Measurements from ENCODE around the gene FXYD4. TPM values are rescaled to one million over a fixed set of nuclear protein-coding genes. Genes with fewer than 3 reads are reported as not detected.
"Not testable (repeated sequence)": the region's sequence is repeated elsewhere in the genome, so short reads cannot be mapped to it uniquely, and the experiment has no call there.

Gene FXYD4
- total RNA-seq, 1 donor from 2014 or later: not detected

- POLR2A ChIA-PET: no interaction called here
These were observed 44.3 kb upstream of the FXYD4 start for GRCh38 chr10:43327171-43327570.

GRCh38 chr10:43327986-43328385 lies 43.5 kb upstream of the FXYD4 start:
- H3K36me3 Mint-ChIP-seq (ENCODE audit: low read depth): no peaks in the 10 kb centered on the region
- peaks cover 13% of the 10 kb centered on the region for H3K27me3 Mint-ChIP-seq
- ChIA-PET POLR2A (interaction anchor here (0.6 kb wide), 1 partner anchor 125 kb away, joined by 4 read pairs; no protein-coding TSS in a partner anchor), CTCF (no interaction called here)
- H3K27ac Mint-ChIP-seq: no peak overlapping the region
- ATAC-seq (ENCODE audit: low read depth): no peak
- no peaks in the 10 kb centered on the region for H3K9me3 Mint-ChIP-seq
- TF ChIP-seq CTCF (IDR thresholded peaks at IDR 0.05): no peak
- no peak overlapping the region for H3K4me3 Mint-ChIP-seq
- H3K4me1 Mint-ChIP-seq: peaks cover 2% of the 10 kb centered on the region
- intact Hi-C loops (cut with micrococcal nuclease): no loop called here
- no peak for DNase-seq

More at GRCh38 chr10:43327171-43327570, 44.3 kb upstream of the FXYD4 start:
- Mint-ChIP-seq H3K4me3 (no peak overlapping the region), H3K36me3 (ENCODE audit: low read depth) (no peaks in the 10 kb centered on the region), H3K9me3 (no peaks in the 10 kb centered on the region), H3K27ac (no peak overlapping the region), H3K27me3 (peaks cover 15% of the 10 kb centered on the region), H3K4me1 (peaks cover 9% of the 10 kb centered on the region)
- no peak for DNase-seq
- no peak for TF ChIP-seq CTCF (IDR thresholded peaks at IDR 0.05)
- intact Hi-C loops (cut with micrococcal nuclease): no loop called here
- CTCF ChIA-PET: no interaction called here
- no peak for ATAC-seq (ENCODE audit: low read depth)

GRCh38 chr10:43328810-43329209 lies 42.6 kb upstream of the FXYD4 start:
- H3K36me3 Mint-ChIP-seq (ENCODE audit: low read depth); H3K9me3 Mint-ChIP-seq; ATAC-seq (ENCODE audit: low read depth); DNase-seq; POLR2A ChIA-PET; H3K27ac Mint-ChIP-seq; H3K4me3 Mint-ChIP-seq; H3K4me1 Mint-ChIP-seq; CTCF ChIA-PET; intact Hi-C loops (cut with micrococcal nuclease): not testable (repeated sequence)
- peaks cover 13% of the 10 kb centered on the region for H3K27me3 Mint-ChIP-seq

- H3K4me1 Mint-ChIP-seq; H3K27ac Mint-ChIP-seq; H3K9me3 Mint-ChIP-seq; H3K4me3 Mint-ChIP-seq; POLR2A ChIA-PET; intact Hi-C loops (cut with micrococcal nuclease); ATAC-seq (ENCODE audit: low read depth); H3K36me3 Mint-ChIP-seq (ENCODE audit: low read depth); DNase-seq; CTCF ChIA-PET: not testable (repeated sequence)
- peaks cover 13% of the 10 kb centered on the region for H3K27me3 Mint-ChIP-seq
These were observed 42.1 kb upstream of the FXYD4 start for GRCh38 chr10:43329246-43329885.

- H3K36me3 Mint-ChIP-seq (ENCODE audit: low read depth); H3K9me3 Mint-ChIP-seq; intact Hi-C loops (cut with micrococcal nuclease); ATAC-seq (ENCODE audit: low read depth); H3K27ac Mint-ChIP-seq; CTCF ChIA-PET; H3K4me3 Mint-ChIP-seq; H3K4me1 Mint-ChIP-seq; DNase-seq: not testable (repeated sequence)
- H3K27me3 Mint-ChIP-seq: peaks cover 13% of the 10 kb centered on the region
- POLR2A ChIA-PET: interaction anchor here (0.7 kb wide), 1 partner anchor 685 kb away, joined by 4 read pairs; no protein-coding TSS in a partner anchor
These were observed 41.2 kb upstream of the FXYD4 start for GRCh38 chr10:43330049-43330823.

- POLR2A ChIA-PET: interaction anchor here (0.7 kb wide), 1 partner anchor 685 kb away, joined by 4 read pairs; no protein-coding TSS in a partner anchor
- ATAC-seq (ENCODE audit: low read depth); intact Hi-C loops (cut with micrococcal nuclease); H3K4me3 Mint-ChIP-seq; H3K4me1 Mint-ChIP-seq; H3K9me3 Mint-ChIP-seq; CTCF ChIA-PET; H3K27ac Mint-ChIP-seq; DNase-seq; H3K36me3 Mint-ChIP-seq (ENCODE audit: low read depth): not testable (repeated sequence)
- H3K27me3 Mint-ChIP-seq: peaks cover 13% of the 10 kb centered on the region
These were observed 40.7 kb upstream of the FXYD4 start for GRCh38 chr10:43330824-43331127.

GRCh38 chr10:43333653-43334052 lies 37.8 kb upstream of the FXYD4 start:
- intact Hi-C loops (cut with micrococcal nuclease): no loop called here
- H3K36me3 Mint-ChIP-seq (ENCODE audit: low read depth): no peaks in the 10 kb centered on the region
- no peak overlapping the region for H3K27ac Mint-ChIP-seq
- no peaks in the 10 kb centered on the region for H3K9me3 Mint-ChIP-seq
- H3K4me3 Mint-ChIP-seq: no peak overlapping the region
- peaks cover 16% of the 10 kb centered on the region for H3K27me3 Mint-ChIP-seq
- no peak for DNase-seq
- POLR2A ChIA-PET: no interaction called here
- TF ChIP-seq CTCF (IDR thresholded peaks at IDR 0.05): no peak
- H3K4me1 Mint-ChIP-seq: no peaks in the 10 kb centered on the region
- CTCF ChIA-PET: no interaction called here
- ATAC-seq (ENCODE audit: low read depth): no peak
